Activated CD8-positive, alpha-beta T cell treated with anti-CD3 and anti-CD28 coated beads for 36 hours (primary cell): ENCODE measurements around the gene MACC1. TPM values are rescaled to one million over a fixed set of nuclear protein-coding genes. Genes with fewer than 3 reads are reported as not detected.
A peak's percentile ranks its signal among the peaks of the same experiment; 100 is the strongest.

Experiments
- ATAC-seq: fragments of 200-7000 bp; cut with Tn5 transposase; one replicate; pipeline ENCODE4 v1.10.0; 2021; ENCODE audit warnings: mild to moderate bottlenecking, moderate library complexity
- CTCF ChIA-PET: fragments of 350-600 bp; sonication (Branson Sonifier 250); formaldehyde crosslinking; loops from one replicate; lab custom pipeline; 2021; ENCODE audit warnings: antibody characterized with exemption; lab: Charles Lee
- POLR2A ChIA-PET: fragments of 350-600 bp; sonication (Branson Sonifier 250); formaldehyde crosslinking; loops from one replicate; lab custom pipeline; 2021; ENCODE audit warnings: antibody characterized with exemption; lab: Charles Lee
- DNase-seq: peaks from one replicate; pipeline ENCODE4 v3.0.0-alpha.2; 2020
- H3K27ac Mint-ChIP-seq: one replicate; pipeline ENCODE4 v1.8.0; 2021; ENCODE audit warnings: mild to moderate bottlenecking, mixed read lengths
- H3K27me3 Mint-ChIP-seq: one replicate; pipeline ENCODE4 v1.8.0; 2021; ENCODE audit warnings: mixed read lengths
- H3K36me3 Mint-ChIP-seq: one replicate; pipeline ENCODE4 v1.8.0; 2021; ENCODE audit warnings: low read depth, mixed read lengths
- H3K4me1 Mint-ChIP-seq: one replicate; pipeline ENCODE4 v1.8.0; 2021; ENCODE audit warnings: low read depth, mixed read lengths
- H3K4me3 Mint-ChIP-seq: one replicate; pipeline ENCODE4 v1.8.0; 2021; ENCODE audit warnings: mild to moderate bottlenecking, moderate library complexity, mixed read lengths
- H3K9me3 Mint-ChIP-seq: one replicate; pipeline ENCODE4 v1.8.0; 2021; ENCODE audit warnings: mixed read lengths
- CTCF ChIP-seq: fragments of 200-600 bp; IDR thresholded peaks from one replicate; pipeline ENCODE4 v1.8.0; 2022; ENCODE audit warnings: antibody characterized with exemption, mild to moderate bottlenecking
- intact Hi-C: fragments of 100-400 bp; cut with micrococcal nuclease; formaldehyde crosslinking; loops from one replicate; pipeline ENCODE4 v1.10.0; 2022
- total RNA-seq, 2 experiments: library from RNA; stranded (reverse); gene quantifications; one replicate each; pipeline ENCODE4 v1.2.3, GENCODE V29; 2021

MACC1 gene
- total RNA-seq, 2 experiments from 2014 or later: 0.14 to 0.38 TPM

DNA sequence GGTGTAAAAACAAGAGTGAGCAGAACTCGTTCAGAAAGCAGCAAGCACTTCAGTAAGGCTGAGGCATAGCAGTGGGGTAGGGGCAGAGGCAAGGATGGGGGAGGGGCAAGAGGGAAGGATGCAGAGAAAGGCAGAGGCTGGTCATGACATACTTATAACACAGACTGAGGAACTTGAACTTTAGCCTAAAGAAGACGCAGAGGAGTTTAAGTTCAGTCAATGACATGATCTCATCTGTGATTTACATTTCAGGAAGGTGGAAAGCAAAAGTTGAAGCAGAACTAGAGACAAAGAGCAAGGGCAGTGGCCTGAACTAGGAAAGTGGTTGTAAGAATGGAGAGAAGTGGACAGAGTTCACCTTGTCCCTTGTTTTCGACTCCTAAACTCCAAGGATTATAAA, 15.8 kb downstream of the MACC1 start:
- H3K9me3 Mint-ChIP-seq: no peaks in the 10 kb centered on the region
- no peak overlapping the region for H3K27ac Mint-ChIP-seq
- POLR2A ChIA-PET: no interaction called here
- no peaks in the 10 kb centered on the region for H3K27me3 Mint-ChIP-seq
- DNase-seq (no peak), ATAC-seq (no peak)
- CTCF ChIA-PET: no interaction called here
- H3K36me3 Mint-ChIP-seq: no peaks in the 10 kb centered on the region
- intact Hi-C loops: no loop called here
- H3K4me3 Mint-ChIP-seq: no peak overlapping the region
- peaks cover 4% of the 10 kb centered on the region for H3K4me1 Mint-ChIP-seq
- no peak for TF ChIP-seq CTCF

DNA sequence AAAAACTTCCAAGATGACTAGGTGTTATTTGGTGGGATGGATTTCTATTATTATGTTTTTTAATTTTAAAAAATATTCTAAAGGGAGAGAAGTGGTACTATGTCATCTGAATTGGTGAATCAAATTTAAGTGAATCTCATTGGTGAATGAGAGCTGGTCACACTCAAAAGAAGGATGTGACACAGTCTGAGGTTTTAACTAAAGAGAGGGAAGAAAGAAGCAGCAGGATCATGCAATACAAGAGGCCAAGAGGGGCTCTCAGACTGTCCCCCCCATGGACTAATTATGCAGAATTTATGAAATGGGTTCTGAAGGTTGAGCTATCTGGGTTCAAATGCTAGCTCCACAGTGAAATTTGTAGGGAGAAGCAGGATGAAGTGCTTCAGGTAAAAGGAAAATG, 16.2 kb downstream of the MACC1 start:
- no peak for TF ChIP-seq CTCF

DNA sequence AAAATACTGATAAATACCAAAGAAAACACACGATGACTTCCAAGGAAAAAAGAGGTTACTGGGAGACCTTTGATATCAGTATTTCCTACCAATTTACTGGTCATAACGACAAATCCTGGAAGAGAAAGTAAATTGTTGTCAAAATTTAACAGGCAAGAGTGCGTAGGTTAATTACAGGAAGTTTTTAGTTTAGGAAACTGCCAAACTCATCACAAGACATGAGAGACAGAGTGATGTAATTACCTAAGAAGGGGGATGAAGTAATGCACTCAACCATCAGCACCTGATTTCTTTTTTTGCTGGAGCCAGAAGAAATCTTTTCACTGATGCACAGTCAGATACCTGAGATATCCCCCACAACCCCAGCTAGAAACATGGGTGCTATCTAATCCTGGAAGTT, 16.8 kb downstream of the MACC1 start:
- no peaks in the 10 kb centered on the region for H3K9me3 Mint-ChIP-seq
- intact Hi-C loops: no loop called here
- no peak overlapping the region for H3K4me3 Mint-ChIP-seq
- no peak for DNase-seq
- H3K27ac Mint-ChIP-seq: no peak overlapping the region
- CTCF ChIA-PET: no interaction called here
- no peak for ATAC-seq
- no peaks in the 10 kb centered on the region for H3K27me3 Mint-ChIP-seq
- H3K4me1 Mint-ChIP-seq: peaks cover 4% of the 10 kb centered on the region
- POLR2A ChIA-PET: no interaction called here
- no peak for TF ChIP-seq CTCF
- no peaks in the 10 kb centered on the region for H3K36me3 Mint-ChIP-seq

More for the DNA sequence above, 16.2 kb downstream of the MACC1 start:
- Mint-ChIP-seq H3K27ac (no peak overlapping the region), H3K9me3 (no peaks in the 10 kb centered on the region), H3K36me3 (no peaks in the 10 kb centered on the region), H3K4me1 (peaks cover 4% of the 10 kb centered on the region), H3K27me3 (no peaks in the 10 kb centered on the region), H3K4me3 (no peak overlapping the region)
- no peak for DNase-seq
- ATAC-seq: no peak
- ChIA-PET POLR2A (no interaction called here), CTCF (no interaction called here)
- intact Hi-C loops: no loop called here

DNA sequence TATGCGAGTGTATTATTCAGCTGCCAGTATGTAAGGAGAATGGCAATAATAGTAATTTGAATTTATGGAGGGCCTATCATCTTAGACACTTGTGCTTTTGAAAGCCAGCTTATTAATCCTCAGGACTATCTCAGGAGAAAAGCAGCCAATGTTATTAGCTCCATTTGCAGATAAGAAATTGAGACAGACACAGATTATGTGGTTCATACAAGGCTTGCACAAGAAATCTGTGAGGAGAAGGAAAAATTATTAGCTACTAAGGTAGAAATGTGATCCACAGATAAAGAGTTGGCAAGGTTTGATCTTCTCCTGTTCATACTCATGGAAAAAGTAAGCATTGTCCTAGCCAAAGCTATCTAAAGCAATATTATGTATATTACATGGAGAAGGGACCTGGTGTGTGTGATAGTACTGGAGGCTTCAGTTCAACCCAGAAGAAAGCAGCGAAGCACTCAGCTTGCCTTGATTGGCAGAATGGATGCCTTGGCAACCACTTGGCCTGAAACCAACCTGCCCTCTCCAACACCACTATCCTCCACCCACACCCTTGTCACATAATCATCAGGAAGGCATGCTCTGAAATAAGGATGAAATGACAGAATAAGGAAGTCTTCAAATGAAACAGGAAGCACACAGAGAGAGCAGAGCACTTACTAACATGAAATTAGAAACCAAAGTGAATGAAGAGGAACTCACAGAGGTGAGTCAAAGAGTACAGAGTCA, 18.0 kb downstream of the MACC1 start:
- Mint-ChIP-seq H3K27me3 (no peaks in the 10 kb centered on the region), H3K36me3 (no peaks in the 10 kb centered on the region), H3K9me3 (no peaks in the 10 kb centered on the region), H3K4me1 (peaks cover 4% of the 10 kb centered on the region), H3K4me3 (no peak overlapping the region), H3K27ac (no peak overlapping the region)
- ChIA-PET CTCF (interaction anchor here (0.8 kb wide), 1 partner anchor 56 kb away, joined by 3 read pairs; no protein-coding TSS in a partner anchor), POLR2A (no interaction called here)
- TF ChIP-seq CTCF: no peak
- ATAC-seq: peak; percentile 72
- intact Hi-C loops: no loop called here
- DNase-seq: peak; percentile 28

DNA sequence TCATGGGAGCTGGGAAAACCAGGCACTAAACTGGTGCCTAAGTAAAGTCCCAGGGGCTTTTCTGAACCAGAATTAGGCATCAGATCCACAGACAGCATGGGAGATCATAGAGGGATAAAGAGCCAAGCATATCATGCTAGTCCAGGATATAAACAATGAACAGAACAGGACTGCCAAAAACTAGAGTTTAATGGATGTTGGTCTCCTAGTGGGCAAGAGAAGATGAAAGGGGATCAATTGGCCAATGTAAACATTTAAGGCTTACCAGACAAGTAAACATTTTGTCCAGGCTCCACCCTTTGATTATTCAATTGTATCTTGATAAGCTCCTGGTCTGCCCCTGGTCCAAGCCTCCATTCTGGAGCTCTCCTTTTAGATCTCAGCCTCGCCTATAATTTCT, 18.9 kb downstream of the MACC1 start:
- ChIA-PET CTCF (interaction anchor here (0.8 kb wide), 1 partner anchor 55 kb away, joined by 3 read pairs; no protein-coding TSS in a partner anchor), POLR2A (no interaction called here)
- no peaks in the 10 kb centered on the region for H3K36me3 Mint-ChIP-seq
- H3K4me1 Mint-ChIP-seq: peaks cover 4% of the 10 kb centered on the region
- no peak for TF ChIP-seq CTCF
- intact Hi-C loops: no loop called here
- no peak for DNase-seq
- no peak overlapping the region for H3K4me3 Mint-ChIP-seq
- no peak for ATAC-seq
- no peaks in the 10 kb centered on the region for H3K27me3 Mint-ChIP-seq
- no peaks in the 10 kb centered on the region for H3K9me3 Mint-ChIP-seq
- H3K27ac Mint-ChIP-seq: no peak overlapping the region
